ENCODE data around the gene BABAM1. TPM values are rescaled to one million over a fixed set of nuclear protein-coding genes. Genes with fewer than 3 reads are reported as not detected.

Gene BABAM1
- total and polyA plus RNA-seq, 10 of the 15 experiments (the other 5 are each of a cell fraction or from before 2014, with no cell fraction given): 11.9 to 154 (median 103) TPM

GRCh38 chr19:17235300-17235970 is 31.8 kb upstream of the BABAM1 start (continued):
- TF ChIP-seq E2F8 (IDR thresholded peaks at IDR 0.05; ENCODE audit: low read depth, partially characterized antibody): no peak
- peak; percentile 45 to 90 (median 67); a peak in 5 of 6 replicates for TF ChIP-seq CTCF (IDR thresholded peaks at IDR 0.05 in 2 of 3, conservative IDR thresholded peaks at IDR 0.05 in 1 of 3; ENCODE audit: control insufficient read depth in 2 of 3, extremely low read depth in 1 of 3, insufficient read depth in 1 of 3, low read depth in 3 of 3, low read length in 3 of 3)
- TF ChIP-seq YY1 (IDR thresholded peaks at IDR 0.05; ENCODE audit: low read depth, low read length): peak; percentile 82
- TF ChIP-seq IKZF2 (IDR thresholded peaks at IDR 0.05): no peak
- TF ChIP-seq CREM (IDR thresholded peaks at IDR 0.05; ENCODE audit: low read depth): no peak
- TF ChIP-seq KAT2A (conservative IDR thresholded peaks at IDR 0.05; ENCODE audit: control insufficient read depth, low read depth, low read length): no peak
- TF ChIP-seq MEF2B (IDR thresholded peaks at IDR 0.05; ENCODE audit: partially characterized antibody, poor library complexity, severe bottlenecking): no peak
- TF ChIP-seq BMI1 (IDR thresholded peaks at IDR 0.05; ENCODE audit: borderline replicate concordance): no peak
- TF ChIP-seq NR2F1 (conservative IDR thresholded peaks at IDR 0.05): peak; percentile 75
- TF ChIP-seq SUZ12 (IDR thresholded peaks at IDR 0.05; ENCODE audit: unreplicated experiment): no peak
- no peak for TF ChIP-seq PKNOX1 (IDR thresholded peaks at IDR 0.05)
- 0 out of 2 replicates have a peak, but pooled peaks have one; percentile 25 for TF ChIP-seq ZSCAN29 (IDR thresholded peaks at IDR 0.05)
- no peak for TF ChIP-seq PML (IDR thresholded peaks at IDR 0.05; ENCODE audit: low read length)
- no peak for TF ChIP-seq CEBPB (IDR thresholded peaks at IDR 0.05; ENCODE audit: borderline replicate concordance in 1 of 2, low read depth in 2 of 2, low read length in 2 of 2)
- TF ChIP-seq TAF1 (IDR thresholded peaks at IDR 0.05; ENCODE audit: borderline replicate concordance, low read depth, low read length): no peak
- no peak for TF ChIP-seq GABPA (IDR thresholded peaks at IDR 0.05; ENCODE audit: low read depth)
- no peak for TF ChIP-seq MLLT1 (IDR thresholded peaks at IDR 0.05)
- TF ChIP-seq TBL1XR1 (IDR thresholded peaks at IDR 0.05; ENCODE audit: low read depth, low read length): no peak
- no peak for TF ChIP-seq KDM1A (IDR thresholded peaks at IDR 0.05; ENCODE audit: borderline replicate concordance)
- peak; percentile 71; the same call in 1 of the 2 replicates for TF ChIP-seq ZNF207 (IDR thresholded peaks at IDR 0.05; ENCODE audit: borderline replicate concordance)
- no peak for TF ChIP-seq EED (IDR thresholded peaks at IDR 0.05; ENCODE audit: low read depth)
- no peak for TF ChIP-seq CHD4 (IDR thresholded peaks at IDR 0.05)
- TF ChIP-seq STAT1 (conservative IDR thresholded peaks at IDR 0.05): 0 out of 2 replicates have a peak, but pooled peaks have one; percentile 31
- TF ChIP-seq ZNF217 (IDR thresholded peaks at IDR 0.05): peak; percentile 70
- no peak for TF ChIP-seq YBX1 (IDR thresholded peaks at IDR 0.05)

All from GM12878 (cell line).